MM.1S (cell line): ENCODE results near the gene GDF11.

Experiments
- DNase-seq: peaks from one replicate; pipeline ENCODE4 v3.0.0-alpha.2; 2015
- H2AFZ ChIP-seq: fragments of 300-600 bp; sonication (generic); 2 replicates; pipeline ENCODE4 v1.6.0; 2016; ENCODE audit warnings: antibody characterized with exemption, low read length
- H3F3A ChIP-seq: fragments of 300-600 bp; sonication (generic); 2 replicates; pipeline ENCODE4 v1.6.1; 2016; ENCODE audit warnings: mild to moderate bottlenecking, antibody characterized with exemption, low read length, moderate library complexity, mixed read lengths; ENCODE audit not compliant: insufficient read depth
- H3K27ac ChIP-seq: fragments of 300-600 bp; sonication (generic); 2 replicates; pipeline ENCODE4 v1.5.1; 2016; ENCODE audit warnings: mild to moderate bottlenecking, low read length
- H3K27me3 ChIP-seq: fragments of 300-600 bp; sonication (generic); replicated peaks from 2 replicates; pipeline ENCODE4 v1.6.0; 2016; ENCODE audit warnings: low read length; ENCODE audit not compliant: insufficient read depth
- H3K36me3 ChIP-seq: fragments of 300-600 bp; sonication (generic); replicated peaks from 2 replicates; pipeline ENCODE4 v1.6.1; 2016; ENCODE audit warnings: mild to moderate bottlenecking, low read length, mixed read lengths; ENCODE audit not compliant: insufficient read depth
- H3K4me1 ChIP-seq: fragments of 300-600 bp; sonication (generic); 2 replicates; pipeline ENCODE4 v1.6.1; 2016; ENCODE audit warnings: low read length, mixed read lengths
- H3K4me2 ChIP-seq: fragments of 300-600 bp; sonication (generic); 2 replicates; pipeline ENCODE4 v1.6.0; 2016; ENCODE audit warnings: low read depth, low read length
- H3K4me3 ChIP-seq: fragments of 300-600 bp; sonication (generic); 2 replicates; pipeline ENCODE4 v1.5.1; 2016; ENCODE audit warnings: low read length, mixed read lengths
- H3K79me2 ChIP-seq: fragments of 300-600 bp; sonication (generic); 2 replicates; pipeline ENCODE4 v1.6.1; 2016; ENCODE audit warnings: mixed run types, low read length, mixed read lengths
- H3K9ac ChIP-seq: fragments of 300-600 bp; sonication (generic); 2 replicates; pipeline ENCODE4 v1.6.1; 2016; ENCODE audit warnings: low read length, mixed read lengths
- H3K9me2 ChIP-seq: fragments of 300-600 bp; sonication (generic); replicated peaks from 2 replicates; pipeline ENCODE4 v1.6.1; 2016; ENCODE audit warnings: mild to moderate bottlenecking, low read length, mixed read lengths; ENCODE audit not compliant: insufficient read depth
- H3K9me3 ChIP-seq: fragments of 300-600 bp; sonication (generic); replicated peaks from 2 replicates; pipeline ENCODE4 v1.6.1; 2016; ENCODE audit warnings: mild to moderate bottlenecking, low read length, mixed read lengths; ENCODE audit not compliant: insufficient read depth
- H4K20me1 ChIP-seq: fragments of 300-600 bp; sonication (generic); 2 replicates; pipeline ENCODE4 v1.6.1; 2016; ENCODE audit warnings: mild to moderate bottlenecking, low read length, moderate library complexity, mixed read lengths; ENCODE audit not compliant: insufficient read depth
- CTCF ChIP-seq: fragments of 300-600 bp; sonication (generic); IDR thresholded peaks from 2 replicates; pipeline ENCODE4 v1.5.1; 2016; ENCODE audit warnings: antibody characterized with exemption, low read length, mixed read lengths
- EZH2 ChIP-seq: fragments of 300-600 bp; sonication (generic); optimal IDR thresholded peaks from 2 replicates; pipeline ENCODE3; 2017; ENCODE audit warnings: low read depth, mild to moderate bottlenecking, antibody characterized with exemption, low read length, mixed read lengths
- EZH2phosphoT487 ChIP-seq: fragments of 300-600 bp; sonication (generic); IDR thresholded peaks from 2 replicates; pipeline ENCODE4 v1.6.1; 2018; ENCODE audit warnings: antibody characterized with exemption, low read length

The GDF11 gene

GRCh38 chr12:55789893-55790292 is 47.0 kb downstream of the GDF11 start:
- no peak for DNase-seq
- H3K79me2 ChIP-seq: peaks cover 18% of the 10 kb centered on the region
- no peaks in the 10 kb centered on the region for H3K4me1 ChIP-seq
- no peak overlapping the region for H3K27ac ChIP-seq
- H3K27me3 ChIP-seq: no peaks in the 10 kb centered on the region
- H3K4me3 ChIP-seq: no peak overlapping the region
- no peak overlapping the region for H3K9ac ChIP-seq
- peaks cover 6% of the 10 kb centered on the region; the same call in 1 of the 2 replicates for H3K36me3 ChIP-seq
- no peak overlapping the region for H2AFZ ChIP-seq
- no peaks in the 10 kb centered on the region for H3F3A ChIP-seq
- no peaks in the 10 kb centered on the region for H3K9me2 ChIP-seq
- no peaks in the 10 kb centered on the region for H3K9me3 ChIP-seq
- no peak overlapping the region for H3K4me2 ChIP-seq
- H4K20me1 ChIP-seq: no peaks in the 10 kb centered on the region
- TF ChIP-seq EZH2 (no peak), EZH2phosphoT487 (no peak), CTCF (no peak)

GRCh38 chr12:55795950-55796349 is 53.0 kb downstream of the GDF11 start:
- no peaks in the 10 kb centered on the region for H3K4me1 ChIP-seq
- H3K27ac ChIP-seq: no peak overlapping the region
- DNase-seq: no peak
- H3F3A ChIP-seq: no peaks in the 10 kb centered on the region
- no peak overlapping the region for H3K4me3 ChIP-seq
- H4K20me1 ChIP-seq: no peaks in the 10 kb centered on the region
- H3K9ac ChIP-seq: no peak overlapping the region
- peaks cover 44% of the 10 kb centered on the region for H3K79me2 ChIP-seq
- H3K4me2 ChIP-seq: no peak overlapping the region
- H3K9me3 ChIP-seq: no peaks in the 10 kb centered on the region
- no peaks in the 10 kb centered on the region for H3K9me2 ChIP-seq
- no peak overlapping the region for H2AFZ ChIP-seq
- H3K36me3 ChIP-seq: peaks cover 11% of the 10 kb centered on the region; the same call in 1 of the 2 replicates
- TF ChIP-seq EZH2 (no peak), EZH2phosphoT487 (no peak), CTCF (no peak)
- H3K27me3 ChIP-seq: no peaks in the 10 kb centered on the region

- Histone ChIP-seq H3K4me1 (no peaks in the 10 kb centered on the region), H3K27me3 (no peaks in the 10 kb centered on the region), H3K79me2 (peaks cover 56% of the 10 kb centered on the region), H3K9me2 (no peaks in the 10 kb centered on the region), H3F3A (no peaks in the 10 kb centered on the region), H2AFZ (no peak overlapping the region), H4K20me1 (no peaks in the 10 kb centered on the region), H3K36me3 (peaks cover 9% of the 10 kb centered on the region; the same call in 1 of the 2 replicates), H3K9ac (no peak overlapping the region), H3K4me3 (no peak overlapping the region), H3K27ac (no peak overlapping the region), H3K9me3 (no peaks in the 10 kb centered on the region), H3K4me2 (no peak overlapping the region)
- TF ChIP-seq EZH2 (no peak), CTCF (no peak), EZH2phosphoT487 (no peak)
- DNase-seq: no peak
Measured at GRCh38 chr12:55797068-55797467, 54.1 kb downstream of the GDF11 start.
